Measurements from ENCODE around the gene KIF20A. TPM values are rescaled to one million over a fixed set of nuclear protein-coding genes. Genes with fewer than 3 reads are reported as not detected.

Gene KIF20A
- polyA plus RNA-seq, 4 donors, result 0.27 to 11.7 (median 6.3) TPM

GRCh38 chr5:138170299-138170698 lies 8.6 kb upstream of the KIF20A start:
- H3K4me1 ChIP-seq (ENCODE audit: control insufficient read depth in 3 of 3, insufficient read depth in 2 of 3, low read depth in 1 of 3, low read length in 2 of 3), result no peaks in the 10 kb centered on the region
- DNase-seq (no peak), FAIRE-seq (no peak)
- H3K9me3 ChIP-seq (ENCODE audit: control insufficient read depth in 2 of 2, insufficient read depth in 1 of 2, low read depth in 1 of 2, low read length in 1 of 2), result no peaks in the 10 kb centered on the region
- H3K36me3 ChIP-seq (ENCODE audit: control insufficient read depth in 3 of 3, insufficient read depth in 2 of 3, low read depth in 1 of 3, low read length in 3 of 3), result peaks cover 18 to 52% (median 20%) of the 10 kb centered on the region in 3 donors
- H3K4me3 ChIP-seq (ENCODE audit: low read depth in 1 of 3, low read length in 3 of 3), result no peak overlapping the region
- no peak overlapping the region for H3K27ac ChIP-seq (ENCODE audit: low read depth in 1 of 3, low read length in 2 of 3)
- no peaks in the 10 kb centered on the region for H3K27me3 ChIP-seq (ENCODE audit: control insufficient read depth in 3 of 3, insufficient read depth in 3 of 3, low read length in 3 of 3)

- Histone ChIP-seq H3K9me3 (ENCODE audit: control insufficient read depth in 2 of 2, insufficient read depth in 1 of 2, low read depth in 1 of 2, low read length in 1 of 2) (no peaks in the 10 kb centered on the region), H3K36me3 (ENCODE audit: control insufficient read depth in 3 of 3, insufficient read depth in 2 of 3, low read depth in 1 of 3, low read length in 3 of 3) (peaks cover 0 to 37% (median 2%) of the 10 kb centered on the region in 3 donors), H3K27me3 (ENCODE audit: control insufficient read depth in 3 of 3, insufficient read depth in 3 of 3, low read length in 3 of 3) (no peaks in the 10 kb centered on the region), H3K27ac (ENCODE audit: low read depth in 1 of 3, low read length in 2 of 3) (peak overlapping the region in 2 of 3 donors; percentile 87), H3K4me1 (ENCODE audit: control insufficient read depth in 3 of 3, insufficient read depth in 2 of 3, low read depth in 1 of 3, low read length in 2 of 3) (peaks cover 2 to 11% (median 3%) of the 10 kb centered on the region in 3 donors), H3K4me3 (ENCODE audit: low read depth in 1 of 3, low read length in 3 of 3) (peak overlapping the region; percentile 50 to 93 (median 75))
- DNase-seq (peak; percentile 48 to 66), FAIRE-seq (no peak)
- WGBS, 3 donors, result 0 to 1% (median 0%) methylated on average over 16 of the region's 16 CpGs
These were observed 884 bp upstream of the KIF20A start for GRCh38 chr5:138177941-138178515.

- DNase-seq (peak in 1 of 2 donors; percentile 10), FAIRE-seq (no peak)
- Histone ChIP-seq H3K4me1 (ENCODE audit: control insufficient read depth in 3 of 3, insufficient read depth in 2 of 3, low read depth in 1 of 3, low read length in 2 of 3) (peaks cover 2 to 11% (median 3%) of the 10 kb centered on the region in 3 donors), H3K9me3 (ENCODE audit: control insufficient read depth in 2 of 2, insufficient read depth in 1 of 2, low read depth in 1 of 2, low read length in 1 of 2) (no peaks in the 10 kb centered on the region), H3K36me3 (ENCODE audit: control insufficient read depth in 3 of 3, insufficient read depth in 2 of 3, low read depth in 1 of 3, low read length in 3 of 3) (peaks cover 0 to 37% (median 4%) of the 10 kb centered on the region in 3 donors), H3K27ac (ENCODE audit: low read depth in 1 of 3, low read length in 2 of 3) (peak overlapping the region in 1 of 3 donors; percentile 17), H3K27me3 (ENCODE audit: control insufficient read depth in 3 of 3, insufficient read depth in 3 of 3, low read length in 3 of 3) (no peaks in the 10 kb centered on the region), H3K4me3 (ENCODE audit: low read depth in 1 of 3, low read length in 3 of 3) (peak overlapping the region in 2 of 3 donors; percentile 20 to 93)
- WGBS, 3 donors, result 1 to 2% (median 1%) methylated on average over 23 of the region's 23 CpGs
These were observed 455 bp downstream of the KIF20A start for GRCh38 chr5:138179277-138179857.

DNA sequence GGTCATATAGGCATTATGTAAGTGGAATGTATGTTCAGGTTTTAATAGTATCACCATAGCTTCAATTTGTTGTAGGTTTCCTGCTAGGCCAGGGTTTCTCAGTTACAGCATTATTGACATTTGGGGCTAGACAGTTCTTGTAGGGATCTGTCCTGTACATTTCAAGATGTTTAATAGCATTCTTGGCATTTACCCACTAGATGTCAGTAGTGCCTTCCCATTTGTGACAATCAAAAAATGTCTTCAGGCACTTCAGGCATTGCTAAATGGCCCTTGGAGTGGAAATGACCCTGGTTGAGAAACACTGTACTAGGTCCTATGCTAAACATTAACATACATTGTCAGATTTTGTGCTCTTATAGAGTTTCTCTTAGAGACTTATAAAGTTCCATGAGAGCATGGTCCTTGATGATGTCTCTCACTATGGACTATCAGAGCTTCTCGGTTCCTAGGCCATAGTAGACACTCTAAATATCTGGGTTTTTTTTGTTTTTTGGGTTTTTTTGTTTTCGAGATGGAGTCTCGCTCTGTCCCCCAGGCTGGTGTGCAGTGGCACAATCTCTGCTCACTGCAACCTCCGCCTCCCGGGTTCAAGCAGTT lies 1.4 kb downstream of the KIF20A start:
- no peak overlapping the region for H3K4me3 ChIP-seq (ENCODE audit: low read depth in 1 of 3, low read length in 3 of 3)

GRCh38 chr5:138180841-138181240 lies 1.9 kb downstream of the KIF20A start:
- DNase-seq, result no peak
- 88 to 96% (median 93%) methylated on average over 5 of the region's 5 CpGs for WGBS, 3 donors
- Histone ChIP-seq H3K27me3 (ENCODE audit: control insufficient read depth in 3 of 3, insufficient read depth in 3 of 3, low read length in 3 of 3) (no peaks in the 10 kb centered on the region), H3K27ac (ENCODE audit: low read depth in 1 of 3, low read length in 2 of 3) (no peak overlapping the region), H3K9me3 (ENCODE audit: control insufficient read depth in 2 of 2, insufficient read depth in 1 of 2, low read depth in 1 of 2, low read length in 1 of 2) (no peaks in the 10 kb centered on the region), H3K36me3 (ENCODE audit: control insufficient read depth in 3 of 3, insufficient read depth in 2 of 3, low read depth in 1 of 3, low read length in 3 of 3) (peaks cover 0 to 36% (median 7%) of the 10 kb centered on the region in 3 donors), H3K4me1 (ENCODE audit: control insufficient read depth in 3 of 3, insufficient read depth in 2 of 3, low read depth in 1 of 3, low read length in 2 of 3) (peaks cover 2 to 11% (median 3%) of the 10 kb centered on the region in 3 donors), H3K4me3 (ENCODE audit: low read depth in 1 of 3, low read length in 3 of 3) (no peak overlapping the region)
- FAIRE-seq, result no peak

More for the DNA sequence above, 1.4 kb downstream of the KIF20A start:
- DNase-seq, result peak; percentile 72 to 80
- no peak overlapping the region for H3K27ac ChIP-seq (ENCODE audit: low read depth in 1 of 3, low read length in 2 of 3)
- H3K4me1 ChIP-seq (ENCODE audit: control insufficient read depth in 3 of 3, insufficient read depth in 2 of 3, low read depth in 1 of 3, low read length in 2 of 3), result peaks cover 2 to 11% (median 3%) of the 10 kb centered on the region in 3 donors
- WGBS, 3 donors, result 73 to 79% (median 74%) methylated on average over 5 of the region's 5 CpGs
- no peaks in the 10 kb centered on the region for H3K27me3 ChIP-seq (ENCODE audit: control insufficient read depth in 3 of 3, insufficient read depth in 3 of 3, low read length in 3 of 3)
- no peaks in the 10 kb centered on the region for H3K9me3 ChIP-seq (ENCODE audit: control insufficient read depth in 2 of 2, insufficient read depth in 1 of 2, low read depth in 1 of 2, low read length in 1 of 2)
- no peak for FAIRE-seq
- H3K36me3 ChIP-seq (ENCODE audit: control insufficient read depth in 3 of 3, insufficient read depth in 2 of 3, low read depth in 1 of 3, low read length in 3 of 3), result peaks cover 0 to 39% (median 7%) of the 10 kb centered on the region in 3 donors

DNA sequence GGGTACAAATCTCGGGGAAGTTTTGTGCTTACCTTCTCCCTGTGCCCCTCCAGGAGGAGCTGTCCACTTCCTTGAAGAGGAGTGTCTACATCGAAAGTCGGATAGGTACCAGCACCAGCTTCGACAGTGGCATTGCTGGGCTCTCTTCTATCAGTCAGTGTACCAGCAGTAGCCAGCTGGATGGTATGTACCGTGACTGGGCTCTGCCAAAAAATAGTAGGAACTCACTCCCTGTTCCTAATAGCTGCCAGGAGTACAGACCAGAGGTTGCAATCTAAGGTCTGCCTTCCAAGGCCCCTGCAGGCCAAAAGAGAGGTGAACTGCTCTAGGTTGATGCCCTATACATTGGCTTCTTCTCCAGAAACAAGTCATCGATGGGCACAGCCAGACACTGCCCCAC lies 3.9 kb downstream of the KIF20A start:
- 93 to 95% (median 95%) methylated on average over 6 of the region's 6 CpGs for WGBS, 3 donors
- no peak for FAIRE-seq
- H3K4me1 ChIP-seq (ENCODE audit: control insufficient read depth in 3 of 3, insufficient read depth in 2 of 3, low read depth in 1 of 3, low read length in 2 of 3), result peaks cover 0 to 6% (median 2%) of the 10 kb centered on the region in 3 donors
- no peak for DNase-seq
- H3K4me3 ChIP-seq (ENCODE audit: low read depth in 1 of 3, low read length in 3 of 3), result no peak overlapping the region
- no peak overlapping the region for H3K27ac ChIP-seq (ENCODE audit: low read depth in 1 of 3, low read length in 2 of 3)
- peaks cover 3 to 34% (median 7%) of the 10 kb centered on the region in 3 donors for H3K36me3 ChIP-seq (ENCODE audit: control insufficient read depth in 3 of 3, insufficient read depth in 2 of 3, low read depth in 1 of 3, low read length in 3 of 3)
- no peaks in the 10 kb centered on the region for H3K9me3 ChIP-seq (ENCODE audit: control insufficient read depth in 2 of 2, insufficient read depth in 1 of 2, low read depth in 1 of 2, low read length in 1 of 2)
- no peaks in the 10 kb centered on the region for H3K27me3 ChIP-seq (ENCODE audit: control insufficient read depth in 3 of 3, insufficient read depth in 3 of 3, low read length in 3 of 3)

DNA sequence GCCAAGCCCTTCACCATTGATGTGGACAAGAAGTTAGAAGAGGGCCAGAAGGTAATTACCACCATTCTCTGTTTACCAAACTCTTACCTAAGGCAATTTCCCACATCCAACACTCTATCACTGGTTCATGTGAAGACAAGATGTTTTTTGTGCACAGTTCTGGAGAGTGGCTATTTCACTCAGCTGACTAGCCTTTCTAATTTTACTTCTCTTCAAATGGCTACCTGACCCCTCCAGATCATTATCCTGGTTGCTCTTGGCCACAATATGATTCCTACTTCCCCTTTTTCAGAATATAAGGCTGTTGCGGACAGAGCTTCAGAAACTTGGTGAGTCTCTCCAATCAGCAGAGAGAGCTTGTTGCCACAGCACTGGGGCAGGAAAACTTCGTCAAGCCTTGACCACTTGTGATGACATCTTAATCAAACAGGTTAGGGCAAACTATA lies 7.1 kb downstream of the KIF20A start:
- H3K4me3 ChIP-seq (ENCODE audit: low read depth in 1 of 3, low read length in 3 of 3), result no peak overlapping the region
- DNase-seq (no peak), FAIRE-seq (no peak)
- 80 to 94% (median 94%) methylated on average over 2 of the region's 2 CpGs for WGBS, 3 donors
- H3K4me1 ChIP-seq (ENCODE audit: control insufficient read depth in 3 of 3, insufficient read depth in 2 of 3, low read depth in 1 of 3, low read length in 2 of 3), result no peaks in the 10 kb centered on the region
- no peaks in the 10 kb centered on the region for H3K9me3 ChIP-seq (ENCODE audit: control insufficient read depth in 2 of 2, insufficient read depth in 1 of 2, low read depth in 1 of 2, low read length in 1 of 2)
- no peaks in the 10 kb centered on the region for H3K27me3 ChIP-seq (ENCODE audit: control insufficient read depth in 3 of 3, insufficient read depth in 3 of 3, low read length in 3 of 3)
- H3K36me3 ChIP-seq (ENCODE audit: control insufficient read depth in 3 of 3, insufficient read depth in 2 of 3, low read depth in 1 of 3, low read length in 3 of 3), result peaks cover 8 to 49% (median 20%) of the 10 kb centered on the region in 3 donors
- H3K27ac ChIP-seq (ENCODE audit: low read depth in 1 of 3, low read length in 2 of 3), result no peak overlapping the region

GRCh38 chr5:138188626-138189025 lies 9.7 kb downstream of the KIF20A start:
- no peak overlapping the region for H3K27ac ChIP-seq (ENCODE audit: low read depth in 1 of 3, low read length in 2 of 3)
- H3K36me3 ChIP-seq (ENCODE audit: control insufficient read depth in 3 of 3, insufficient read depth in 2 of 3, low read depth in 1 of 3, low read length in 3 of 3), result peaks cover 11 to 50% (median 25%) of the 10 kb centered on the region in 3 donors
- no peaks in the 10 kb centered on the region for H3K4me1 ChIP-seq (ENCODE audit: control insufficient read depth in 3 of 3, insufficient read depth in 2 of 3, low read depth in 1 of 3, low read length in 2 of 3)
- no peaks in the 10 kb centered on the region for H3K27me3 ChIP-seq (ENCODE audit: control insufficient read depth in 3 of 3, insufficient read depth in 3 of 3, low read length in 3 of 3)
- no peaks in the 10 kb centered on the region for H3K9me3 ChIP-seq (ENCODE audit: control insufficient read depth in 2 of 2, insufficient read depth in 1 of 2, low read depth in 1 of 2, low read length in 1 of 2)
- no peak for DNase-seq
- no peak for FAIRE-seq
- no peak overlapping the region for H3K4me3 ChIP-seq (ENCODE audit: low read depth in 1 of 3, low read length in 3 of 3)
- WGBS, 3 donors, result 82 to 91% (median 87%) methylated on average over 3 of the region's 3 CpGs
